ENCODE measurements around the gene SKP1.

Gene SKP1

DNA sequence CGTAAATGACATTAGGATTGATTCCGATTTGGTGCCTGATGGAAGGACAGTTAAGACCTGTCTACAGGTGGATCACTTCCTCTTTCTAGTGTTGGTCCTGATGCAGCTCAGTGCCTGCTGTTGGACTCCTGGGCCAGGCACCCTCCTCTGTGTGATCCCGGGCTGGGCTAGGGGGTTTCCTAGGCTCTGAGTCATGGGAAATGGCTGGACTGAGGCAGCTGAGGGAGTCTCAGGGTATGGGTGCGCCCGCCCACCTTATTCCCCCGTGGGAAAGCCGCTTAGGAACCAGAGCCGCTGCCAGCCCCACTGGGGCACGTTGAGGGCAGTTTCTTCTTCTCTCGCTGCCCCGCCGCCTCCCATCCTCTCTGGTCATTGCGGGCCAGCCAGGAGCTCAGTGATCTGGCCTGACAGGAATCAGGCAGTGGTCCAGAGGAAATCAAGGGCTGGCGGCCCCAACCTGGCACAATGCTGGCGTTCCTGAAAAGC lies 49.3 kb downstream of the SKP1 start:
- no peak for DNase-seq

DNA sequence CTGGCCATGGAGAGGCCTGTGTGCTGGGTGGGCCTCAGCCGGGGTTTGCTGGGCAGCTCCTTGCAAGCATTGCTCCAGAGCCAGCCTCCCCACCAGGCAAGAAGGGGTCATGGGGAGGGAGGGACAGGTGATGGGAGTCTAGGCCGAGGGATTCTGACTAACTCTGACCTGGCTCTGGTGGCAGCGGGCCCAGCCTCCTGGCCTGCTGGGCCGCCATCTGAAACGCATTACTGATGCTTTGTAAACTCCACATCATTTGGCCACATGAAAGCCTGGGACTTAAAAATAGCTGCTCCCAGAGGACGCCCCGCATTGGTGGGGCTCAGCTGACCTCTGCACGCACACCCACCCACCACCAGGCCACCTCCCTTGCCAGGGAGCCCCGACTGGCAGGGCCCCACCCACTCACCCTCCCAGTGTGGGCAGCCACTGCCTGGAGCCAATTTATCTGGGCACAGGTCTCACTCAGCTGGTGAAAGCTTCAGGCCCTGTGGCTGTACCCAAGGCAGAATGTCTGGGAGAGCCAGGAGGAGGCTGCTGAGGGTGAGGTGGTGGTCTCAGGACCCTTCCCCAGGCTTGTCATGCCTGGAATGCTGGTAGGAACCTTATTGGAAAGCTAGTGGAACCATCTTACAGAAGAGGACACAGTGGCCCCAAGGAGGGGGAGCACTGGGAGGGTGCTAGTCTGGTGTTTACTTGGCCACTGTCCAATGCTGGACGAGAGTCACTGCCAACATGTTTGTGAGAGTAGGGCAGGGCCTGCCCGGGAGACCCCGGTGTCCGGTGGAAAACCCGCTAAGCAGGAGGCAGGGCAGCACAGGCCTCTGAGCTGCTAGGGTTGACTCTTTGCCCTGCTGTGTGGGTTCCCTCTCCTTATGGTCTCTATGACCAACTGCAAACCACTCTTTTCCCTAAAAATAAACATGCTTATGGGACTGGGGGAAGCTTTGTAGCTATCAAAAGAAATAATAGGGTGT lies 51.4 kb downstream of the SKP1 start:
- DNase-seq = no peak

DNA sequence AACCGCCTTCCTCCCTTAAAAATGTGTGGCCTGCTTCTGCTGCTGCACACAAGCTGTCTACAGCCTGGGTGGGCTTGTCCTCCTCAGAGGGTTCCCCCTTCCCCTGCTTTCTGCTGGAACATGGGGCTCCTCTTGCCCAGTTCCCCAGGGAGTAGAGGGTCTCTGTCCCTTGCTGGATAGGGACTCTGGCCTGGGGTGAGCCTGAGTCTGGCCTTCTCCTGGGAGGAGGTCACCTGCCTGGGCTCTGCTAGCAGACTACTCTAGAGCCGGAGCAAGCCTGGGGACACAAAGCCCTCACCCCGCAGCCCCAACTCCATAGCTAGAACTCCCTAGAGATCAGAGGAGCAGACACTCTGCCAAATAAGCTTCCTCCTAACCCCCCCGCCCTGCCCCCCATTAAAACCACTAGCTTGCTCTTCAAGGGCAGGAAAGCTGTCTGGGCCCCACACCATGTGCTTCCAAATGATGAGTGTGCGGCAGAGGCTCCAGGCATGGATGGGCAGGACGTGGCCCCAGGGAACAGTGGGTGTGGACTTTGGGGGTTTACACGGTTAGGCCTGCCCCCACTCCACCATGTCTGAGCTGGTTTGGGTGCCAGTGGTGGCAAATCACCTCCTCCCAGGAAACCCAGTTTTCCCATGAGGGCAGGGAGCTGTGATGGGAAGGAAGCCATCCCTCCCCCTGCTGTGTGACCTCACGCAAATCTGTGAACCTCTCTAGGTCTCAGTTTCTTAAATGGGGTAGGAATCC lies 52.3 kb downstream of the SKP1 start:
- DNase-seq = no peak

DNA sequence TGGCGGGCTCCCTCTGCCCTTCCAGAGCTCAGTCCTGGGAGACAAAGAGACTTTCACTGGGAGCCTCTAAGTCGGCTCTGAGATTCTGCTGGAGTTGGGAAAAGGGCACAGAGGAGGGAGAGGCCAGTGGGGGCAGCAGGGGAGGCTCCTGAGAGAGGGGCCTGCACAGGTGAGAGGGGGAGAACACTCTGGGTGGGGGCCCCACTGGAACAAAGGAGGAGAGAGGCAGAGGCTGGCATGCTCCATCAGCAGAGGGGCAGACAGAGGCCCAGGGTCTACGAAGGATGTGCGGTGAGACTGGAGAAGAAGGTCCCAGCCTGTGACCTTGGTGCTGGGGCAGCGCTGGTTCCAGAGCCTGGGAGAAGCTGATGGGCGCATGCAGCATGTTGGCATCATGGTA lies 53.4 kb downstream of the SKP1 start:
- DNase-seq = no peak

DNA sequence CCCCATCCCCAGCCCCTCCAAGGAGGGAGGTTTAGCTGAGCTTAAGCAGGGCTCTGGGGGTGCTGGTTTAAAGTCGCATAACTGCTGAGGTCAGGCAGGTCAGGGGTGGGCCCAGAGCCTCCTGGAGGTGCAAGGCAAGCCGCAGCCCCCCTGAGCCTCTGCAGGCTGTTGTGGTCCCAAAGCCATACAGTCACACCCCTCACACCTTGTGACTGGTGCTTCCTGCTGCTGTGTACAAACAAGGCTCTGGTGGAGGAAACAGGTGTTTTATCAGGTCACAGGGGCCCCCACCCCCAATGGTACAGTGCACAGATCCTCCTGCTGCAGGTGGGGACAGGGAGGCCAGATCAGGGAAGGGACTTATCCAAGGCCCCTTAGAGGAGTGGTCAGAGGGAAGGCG lies 54.2 kb downstream of the SKP1 start:
- no peak for DNase-seq

DNA sequence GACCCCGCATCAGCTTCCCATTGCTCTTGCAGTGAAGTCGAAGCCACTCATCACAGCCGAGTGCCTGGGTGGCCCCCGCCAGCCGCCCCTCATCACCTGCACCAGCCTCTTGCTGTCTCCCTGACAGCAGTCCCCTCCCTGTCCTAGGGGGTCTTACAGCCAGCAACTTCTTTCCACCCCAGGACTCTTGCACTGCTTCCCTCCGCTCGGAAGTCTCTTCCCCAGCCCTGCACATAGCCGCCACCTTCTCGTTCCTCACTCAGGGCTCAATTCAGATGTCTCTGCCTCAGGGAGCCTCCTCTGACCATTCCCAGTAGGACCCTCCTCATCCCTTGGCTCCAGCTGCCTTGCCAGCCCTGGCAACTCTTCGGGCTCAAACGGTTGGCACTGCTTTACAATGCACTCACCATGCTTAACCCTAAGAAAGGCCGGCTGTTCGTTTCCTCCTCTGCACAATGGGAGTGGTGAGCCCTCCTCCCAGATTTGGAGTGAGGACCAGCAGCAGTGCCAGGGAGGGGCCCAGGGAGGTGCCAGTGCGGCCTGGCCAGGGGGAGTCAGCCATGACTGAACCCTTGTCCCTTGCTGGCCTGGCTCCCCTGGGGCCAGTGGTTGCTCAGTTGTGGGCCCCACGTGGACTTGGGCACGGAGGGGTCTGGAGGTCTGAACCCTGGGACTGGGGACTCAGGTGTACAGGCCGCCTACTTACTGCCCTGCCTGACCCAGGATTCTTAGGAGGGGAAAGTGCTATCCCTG lies 56.2 kb downstream of the SKP1 start:
- DNase-seq = no peak

DNA sequence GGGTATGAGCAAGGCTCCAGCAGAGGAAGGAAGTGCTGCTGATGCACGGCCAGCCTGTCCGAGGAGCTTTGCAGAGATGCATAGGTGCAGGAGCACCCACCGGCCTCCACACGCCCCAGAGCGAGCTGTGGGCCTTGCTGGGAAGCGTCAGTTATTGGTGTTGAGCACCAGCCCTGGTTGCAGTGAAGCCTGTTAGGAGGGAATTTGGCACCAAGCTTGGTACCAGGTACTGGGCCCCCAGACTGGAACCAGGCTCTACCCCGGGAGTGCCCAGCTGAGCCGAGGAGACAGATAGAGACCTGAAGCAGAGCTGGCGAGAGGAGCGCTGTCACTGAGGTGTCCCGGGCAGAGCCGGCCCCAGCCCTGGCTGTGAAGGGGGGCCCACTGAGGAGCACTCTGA lies 57.0 kb downstream of the SKP1 start:
- DNase-seq = no peak

DNA sequence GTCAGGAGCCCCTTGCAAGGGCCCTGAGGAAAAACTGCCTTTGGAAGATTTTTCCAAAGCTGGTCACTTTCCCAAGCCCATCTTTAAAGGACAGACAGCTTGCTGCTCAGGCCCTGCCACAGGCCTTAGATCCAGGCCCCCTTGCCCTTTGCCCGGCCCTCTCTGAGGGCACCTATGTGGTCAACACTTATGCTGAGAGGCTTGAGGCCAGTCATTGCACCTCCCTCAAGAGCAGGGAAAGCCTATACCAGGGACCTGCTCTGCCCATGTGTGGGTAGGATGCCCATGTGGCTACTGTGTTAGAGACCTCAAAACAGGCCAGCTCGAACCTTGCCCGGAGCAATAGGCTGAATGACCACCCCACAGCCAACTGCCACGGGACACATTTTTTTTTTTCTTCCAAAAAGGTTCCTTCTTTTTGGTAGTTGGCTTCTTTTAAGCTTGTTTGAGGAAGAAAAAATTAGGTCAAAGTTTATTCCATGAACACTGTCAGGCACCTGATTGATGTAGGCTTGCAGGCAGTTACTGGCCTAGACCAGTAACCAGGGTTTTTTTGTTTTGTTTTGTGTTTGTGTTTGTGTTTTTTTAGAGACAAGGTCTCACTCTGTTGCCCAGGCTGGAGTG lies 58.4 kb downstream of the SKP1 start:
- no peak for DNase-seq

DNA sequence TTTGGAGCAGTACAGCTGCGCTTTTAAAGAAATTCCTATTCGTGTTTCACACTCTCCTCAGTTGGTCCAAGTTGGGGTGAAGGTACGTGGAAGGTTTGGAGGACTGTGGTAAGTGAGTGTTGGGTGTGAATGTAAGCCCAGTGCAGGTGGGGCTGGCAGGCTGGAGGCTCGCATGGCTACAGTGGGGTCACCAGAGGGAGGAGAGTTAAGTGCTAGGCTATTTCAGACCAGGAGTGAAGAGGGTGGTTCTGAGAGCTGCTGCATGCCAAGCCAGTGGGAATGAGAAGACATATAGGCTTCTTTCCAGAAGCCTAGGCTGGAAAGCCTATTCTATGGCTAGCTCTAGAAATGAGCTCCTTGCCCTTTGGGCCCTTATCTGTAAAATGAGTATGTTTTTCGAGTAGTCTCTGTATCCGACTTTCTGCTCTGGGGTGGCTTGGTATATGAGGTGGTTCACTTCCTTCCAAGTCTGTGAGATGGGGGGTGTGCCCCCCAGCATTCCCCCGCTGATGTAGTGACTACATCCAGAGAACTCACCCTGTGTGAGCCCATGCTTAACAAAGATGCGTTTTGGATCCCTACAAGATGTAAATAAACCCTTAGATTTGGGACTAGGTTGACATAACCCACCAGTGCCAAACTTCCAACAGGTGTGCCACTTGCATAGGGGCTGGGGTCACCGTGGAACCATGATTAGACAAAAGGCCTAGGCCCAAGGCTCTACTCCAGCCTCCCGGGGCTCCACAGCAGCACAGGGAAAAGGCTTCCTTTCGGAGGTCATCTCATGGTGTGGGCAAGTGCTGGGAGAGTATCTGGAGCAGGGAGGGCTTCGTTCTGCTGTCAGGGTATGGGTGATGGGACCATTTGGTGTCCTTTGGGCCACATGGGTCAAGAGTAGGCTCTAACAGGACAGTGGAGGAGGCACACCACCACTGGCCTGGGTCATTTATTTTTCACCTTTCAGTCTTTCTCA lies 59.7 kb downstream of the SKP1 start:
- no peak for DNase-seq

DNA sequence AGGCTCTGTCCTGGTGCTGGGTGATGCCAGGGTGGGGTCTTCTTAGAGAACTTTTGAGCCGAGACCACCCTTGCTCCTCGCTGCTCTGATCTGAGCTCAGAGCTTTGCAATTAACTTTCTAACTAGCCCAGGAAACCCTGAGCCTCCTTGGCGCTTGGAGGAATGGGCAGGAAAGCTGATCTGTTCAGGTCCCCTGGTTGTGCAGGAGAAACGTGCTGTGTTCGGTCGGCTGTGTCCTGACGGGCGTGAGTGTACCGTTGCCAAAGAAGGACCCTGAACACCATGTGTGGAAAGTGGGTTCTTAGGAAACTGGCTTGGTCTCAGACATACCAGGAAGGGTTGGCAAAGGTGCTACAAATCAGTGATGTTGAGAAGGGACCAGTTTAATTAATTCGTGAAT lies 60.5 kb downstream of the SKP1 start:
- no peak for DNase-seq

DNA sequence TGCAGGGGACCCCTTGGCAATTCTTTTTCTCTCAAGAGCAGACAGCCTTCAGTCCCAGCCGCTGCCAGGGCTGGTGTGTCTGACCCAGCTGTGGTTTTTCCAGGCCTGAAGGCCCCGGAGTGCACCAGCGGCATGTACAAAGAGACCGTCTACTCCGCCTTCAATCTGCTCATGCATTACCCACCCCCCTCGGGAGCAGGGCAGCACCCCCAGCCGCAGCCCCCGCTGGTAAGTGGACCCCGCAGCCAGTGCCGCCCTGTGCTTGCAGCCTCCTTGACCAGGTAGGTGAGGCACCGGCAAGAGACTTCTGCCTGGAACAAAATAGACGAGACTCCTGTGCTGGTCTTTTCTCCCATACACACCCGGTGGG lies 61.0 kb downstream of the SKP1 start:
- DNase-seq = no peak

DNA sequence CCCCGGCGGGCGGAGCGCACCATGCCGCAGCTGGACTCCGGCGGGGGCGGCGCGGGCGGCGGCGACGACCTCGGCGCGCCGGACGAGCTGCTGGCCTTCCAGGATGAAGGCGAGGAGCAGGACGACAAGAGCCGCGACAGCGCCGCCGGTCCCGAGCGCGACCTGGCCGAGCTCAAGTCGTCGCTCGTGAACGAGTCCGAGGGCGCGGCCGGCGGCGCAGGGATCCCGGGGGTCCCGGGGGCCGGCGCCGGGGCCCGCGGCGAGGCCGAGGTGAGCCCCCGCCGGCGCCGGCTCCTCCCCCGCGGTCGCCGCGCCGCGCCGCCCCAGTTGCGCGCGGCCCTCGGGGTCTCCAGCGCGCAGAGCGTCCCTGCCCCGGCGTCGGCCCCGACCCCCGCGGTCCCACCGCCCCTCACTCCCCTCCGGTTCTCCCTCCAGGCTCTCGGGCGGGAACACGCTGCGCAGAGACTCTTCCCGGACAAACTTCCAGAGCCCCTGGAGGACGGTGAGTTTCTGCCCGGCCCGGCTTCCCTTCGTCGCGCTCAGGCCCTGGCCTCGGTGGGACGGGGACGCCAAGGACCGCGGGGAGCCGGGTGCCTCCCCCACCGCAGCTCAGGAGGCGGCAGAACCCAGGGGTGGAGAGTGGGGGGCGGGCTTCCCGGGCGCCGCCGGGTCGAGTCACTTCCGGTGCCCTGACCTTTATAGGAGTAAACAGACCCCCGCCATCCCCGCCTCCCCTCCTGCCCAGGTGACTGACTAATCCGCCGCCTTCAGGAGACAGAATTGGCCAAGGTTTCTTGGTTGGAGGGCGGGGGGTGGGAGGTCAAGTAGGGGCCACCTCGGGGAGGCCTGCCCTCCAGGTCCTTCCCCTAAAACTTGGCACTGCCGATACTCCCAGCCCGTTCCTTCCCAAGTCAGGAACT lies 61.6 kb downstream of the SKP1 start:
- no peak for DNase-seq

DNA sequence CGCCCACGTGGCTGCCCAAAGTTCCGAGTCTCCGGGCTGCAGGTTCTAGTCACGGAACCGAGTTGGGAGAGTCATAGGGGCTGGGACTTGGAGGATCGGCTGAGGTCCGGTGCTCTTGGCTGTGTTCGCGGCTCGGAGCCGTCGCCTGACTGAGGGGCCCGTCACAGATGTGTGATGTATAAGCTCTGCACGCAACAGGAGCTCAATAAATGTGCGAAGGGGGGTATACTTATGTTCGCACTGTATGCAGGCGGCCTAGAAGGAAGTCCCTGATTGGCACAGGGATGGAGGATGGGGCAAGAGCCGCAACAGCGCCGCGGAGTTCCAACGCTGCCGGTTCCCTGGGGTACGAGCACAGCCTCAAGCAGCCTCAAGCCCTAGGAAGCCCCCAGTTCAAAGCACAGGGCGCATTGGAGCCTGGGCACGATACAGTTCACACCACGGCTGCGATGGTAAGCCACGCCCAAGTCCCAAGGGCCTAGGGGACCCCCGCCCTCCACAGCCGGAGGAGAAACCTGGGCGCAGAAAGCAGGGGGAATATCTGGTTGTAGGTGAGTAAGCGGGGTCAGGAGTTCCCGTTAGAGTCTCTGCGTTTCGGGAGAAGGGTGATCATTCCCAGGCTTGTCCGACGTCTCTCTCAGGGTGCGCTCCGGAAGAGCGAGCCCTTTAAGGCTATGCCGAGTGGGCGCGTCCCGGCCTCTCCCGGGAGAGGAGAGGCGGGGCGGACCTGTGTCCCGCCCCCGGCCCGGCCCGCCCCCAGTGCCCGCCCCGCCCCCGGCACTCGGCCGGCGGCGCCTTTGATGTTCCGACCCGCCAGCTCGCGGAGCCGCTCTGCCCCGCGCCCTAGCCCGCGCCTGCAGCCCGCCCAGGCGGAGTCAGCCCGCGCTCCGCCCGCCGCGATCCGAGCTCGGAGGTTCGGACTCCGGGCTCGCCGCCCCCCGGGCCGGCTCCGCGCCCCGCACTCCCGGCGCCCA lies 62.6 kb downstream of the SKP1 start, which contains the start of gene TCF7:
Gene TCF7, plus strand, starts transcription at position 780 of the 974 bp plus-strand sequence. CDS start 226 bp downstream, outside the sequence.
- no peak for DNase-seq

DNA sequence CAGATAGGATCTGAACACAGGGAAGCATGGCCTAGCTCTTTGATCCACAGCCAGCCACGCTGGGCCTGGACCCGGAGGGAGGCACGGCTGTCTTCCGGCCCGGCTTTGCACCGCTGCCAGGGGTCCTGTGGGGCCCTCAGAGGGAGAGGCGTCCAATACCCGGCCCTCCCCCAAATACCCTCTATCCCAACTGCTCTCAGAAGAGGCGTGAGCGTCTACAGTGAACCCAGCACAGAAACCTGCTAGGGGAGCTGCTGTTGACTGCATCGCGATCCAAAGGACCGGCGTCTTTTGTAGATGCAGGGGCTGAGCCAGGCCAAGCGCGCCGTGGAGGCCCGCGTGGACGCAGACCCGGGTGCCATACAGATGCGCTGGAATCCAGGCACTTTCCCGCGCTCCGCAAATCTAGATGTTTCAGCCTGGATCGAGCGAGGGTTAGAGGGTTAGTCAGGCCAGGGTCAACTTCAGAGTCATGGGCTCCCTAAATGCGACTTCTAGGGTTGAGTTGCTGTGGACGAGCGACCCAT lies 63.3 kb downstream of the SKP1 start:
- DNase-seq = no peak

DNA sequence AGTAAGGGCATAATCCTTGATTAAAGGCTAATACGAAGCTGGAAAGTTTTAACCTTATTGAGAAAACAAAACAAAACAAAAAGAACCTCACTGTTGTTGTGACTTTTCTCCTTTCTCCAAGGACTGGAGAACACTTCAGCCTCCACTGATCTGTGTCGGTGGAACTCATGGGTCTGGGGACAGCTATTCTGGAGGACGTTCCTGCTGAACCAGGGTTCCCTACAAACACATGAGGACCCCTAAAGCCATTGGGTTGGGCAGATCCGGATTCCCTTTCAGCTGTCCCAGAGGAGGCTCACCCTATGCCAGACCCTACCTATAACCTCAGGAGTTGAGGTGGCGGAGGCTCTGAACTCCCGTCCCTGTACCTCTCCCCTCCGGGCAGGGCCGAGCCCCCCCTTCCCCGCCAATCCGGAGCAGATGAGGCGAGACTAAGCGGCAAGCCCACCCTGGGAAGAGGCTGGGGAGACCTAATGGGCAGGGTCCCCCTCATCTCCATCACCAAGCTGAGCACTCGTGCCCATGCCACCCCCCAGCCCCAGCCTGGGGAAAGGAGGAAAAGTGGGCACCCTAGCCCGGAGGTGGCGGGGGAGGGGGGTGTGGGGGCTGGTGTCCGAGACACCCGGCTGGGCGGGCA lies 63.9 kb downstream of the SKP1 start:
- DNase-seq = no peak

DNA sequence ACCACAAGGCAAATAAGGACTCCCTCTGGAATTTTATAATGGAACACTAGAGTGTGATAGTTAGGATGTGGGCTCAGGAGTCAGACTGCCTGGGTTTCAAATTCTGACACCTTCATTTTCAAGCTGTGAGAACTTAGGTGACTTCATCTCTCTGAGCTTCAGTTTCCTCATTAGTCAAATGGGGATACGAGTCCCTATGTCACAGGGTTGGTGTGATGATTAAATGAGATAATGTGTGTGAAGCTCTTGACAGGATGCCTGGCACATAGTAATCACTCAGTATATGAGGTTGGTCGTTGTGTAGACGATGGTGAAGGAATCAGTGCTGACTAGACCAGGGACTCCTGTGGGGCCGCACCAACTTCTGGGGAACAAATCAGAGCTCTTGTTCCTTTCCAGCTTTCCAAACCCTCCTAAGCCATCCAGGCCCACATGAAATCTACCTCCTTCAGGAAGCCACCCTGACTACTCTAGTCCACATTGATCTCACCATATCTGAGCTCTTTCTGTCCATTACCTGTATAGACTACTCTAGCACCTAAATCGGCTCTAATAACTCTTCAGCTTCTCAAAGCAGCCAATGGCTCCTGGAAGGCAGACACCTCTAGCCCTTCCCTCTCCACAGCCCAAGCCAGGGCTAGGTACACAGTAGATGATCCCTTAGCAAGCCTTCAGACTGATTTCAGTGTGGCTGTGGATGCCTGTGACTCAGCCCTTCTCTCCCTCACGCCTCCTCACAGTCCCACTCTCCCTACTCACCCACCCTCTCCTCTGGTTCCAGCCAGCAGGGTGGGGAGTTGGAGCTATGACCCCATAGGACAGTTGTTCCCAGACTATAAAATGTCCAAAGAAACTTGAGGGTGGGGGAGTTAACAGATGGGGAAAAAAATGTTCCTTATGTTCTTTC lies 64.8 kb downstream of the SKP1 start:
- DNase-seq = no peak

DNA sequence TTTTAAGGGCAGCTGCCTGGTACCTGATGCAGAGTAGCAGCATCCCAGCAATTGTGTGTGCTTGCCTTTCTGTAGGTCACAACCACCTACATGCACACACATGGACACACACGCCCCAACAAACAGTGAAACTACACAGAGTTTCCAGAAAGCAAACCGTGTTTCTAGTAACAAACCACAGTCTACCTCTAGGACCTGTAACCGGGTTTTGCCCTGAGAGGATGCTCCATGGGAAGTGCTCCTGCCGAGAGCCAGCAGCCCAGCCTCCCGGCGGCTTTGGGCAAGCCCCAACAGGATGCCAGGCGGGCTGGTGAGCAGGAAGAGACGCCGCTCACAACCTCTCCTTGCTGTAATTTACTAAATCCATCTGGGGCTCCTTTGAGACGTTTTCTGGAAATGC lies 66.4 kb downstream of the SKP1 start:
- no peak for DNase-seq
